GM23338 (cell line): ENCODE measurements around the gene PANK3. TPM values are rescaled to one million over a fixed set of nuclear protein-coding genes. Genes with fewer than 3 reads are reported as not detected.

ENCODE experiments used
- ATAC-seq: fragments of 200-7000 bp; cut with Tn5 transposase; 3 replicates; pipeline ENCODE4 v1.9.1; 2020
- DNase-seq: peaks from one replicate; pipeline ENCODE4 v3.0.0-alpha.2; 2015; ENCODE audit warnings: low spot score
- H2AFZ ChIP-seq: fragments of 200-600 bp; sonication (generic); 2 replicates; pipeline ENCODE4 v1.8.0; 2016; ENCODE audit warnings: antibody characterized with exemption, mild to moderate bottlenecking, moderate library complexity
- H3F3A ChIP-seq: fragments of 200-600 bp; sonication (generic); replicated peaks from 2 replicates; pipeline ENCODE4 v1.8.0; 2017; ENCODE audit warnings: antibody characterized with exemption, mixed run types, low read depth
- H3K27ac ChIP-seq: fragments of 200-600 bp; sonication (generic); 2 replicates; pipeline ENCODE4 v1.6.1; 2016; ENCODE audit warnings: low read depth
- H3K27me3 ChIP-seq: fragments of 200-600 bp; sonication (generic); 2 replicates; pipeline ENCODE4 v1.8.0; 2016; ENCODE audit warnings: mild to moderate bottlenecking, mixed run types, moderate library complexity; ENCODE audit not compliant: insufficient read depth
- H3K36me3 ChIP-seq: fragments of 200-600 bp; sonication (generic); 2 replicates; pipeline ENCODE4 v1.8.0; 2016; ENCODE audit warnings: mild to moderate bottlenecking; ENCODE audit not compliant: insufficient read depth
- H3K4me1 ChIP-seq: fragments of 200-600 bp; sonication (generic); 2 replicates; pipeline ENCODE4 v1.8.0; 2016; ENCODE audit warnings: mild to moderate bottlenecking, moderate library complexity; ENCODE audit not compliant: insufficient read depth
- H3K4me2 ChIP-seq: fragments of 200-600 bp; sonication (generic); 2 replicates; pipeline ENCODE4 v1.7.1; 2017; ENCODE audit warnings: mixed run types
- H3K4me3 ChIP-seq: fragments of 200-600 bp; sonication (generic); 2 replicates; pipeline ENCODE4 v1.6.1; 2016; ENCODE audit warnings: mixed run types
- H3K79me2 ChIP-seq: fragments of 200-600 bp; sonication (generic); replicated peaks from 2 replicates; pipeline ENCODE4 v1.8.0; 2017; ENCODE audit warnings: mild to moderate bottlenecking; ENCODE audit not compliant: insufficient read depth
- H3K9me2 ChIP-seq: fragments of 200-600 bp; sonication (generic); 2 replicates; pipeline ENCODE4 v1.8.0; 2017; ENCODE audit not compliant: insufficient read depth
- H4K20me1 ChIP-seq: fragments of 200-600 bp; sonication (generic); replicated peaks from 2 replicates; pipeline ENCODE4 v1.8.0; 2017; ENCODE audit warnings: mild to moderate bottlenecking; ENCODE audit not compliant: insufficient read depth
- H3K27ac Mint-ChIP-seq: 2 replicates; pipeline ENCODE4 v1.8.0; 2020; ENCODE audit warnings: inconsistent platforms, mild to moderate bottlenecking, moderate library complexity, mixed read lengths
- H3K27me3 Mint-ChIP-seq: 3 replicates; pipeline ENCODE4 v1.8.0; 2022; ENCODE audit warnings: low read depth, mild to moderate bottlenecking, moderate library complexity, mixed read lengths, inconsistent platforms; ENCODE audit not compliant: insufficient read depth, poor library complexity
- H3K36me3 Mint-ChIP-seq: 3 replicates; pipeline ENCODE4 v1.8.0; 2021; ENCODE audit warnings: low read depth, mild to moderate bottlenecking, inconsistent platforms, moderate library complexity, mixed read lengths
- H3K4me1 Mint-ChIP-seq: 3 replicates; pipeline ENCODE4 v1.8.0; 2020; ENCODE audit warnings: mild to moderate bottlenecking, inconsistent platforms, mixed read lengths
- H3K4me3 Mint-ChIP-seq: 3 replicates; pipeline ENCODE4 v1.8.0; 2021; ENCODE audit warnings: moderate library complexity, mild to moderate bottlenecking, inconsistent platforms, mixed read lengths
- H3K9me3 Mint-ChIP-seq: 3 replicates; pipeline ENCODE4 v1.8.0; 2020; ENCODE audit warnings: moderate library complexity, mild to moderate bottlenecking, inconsistent platforms, mixed read lengths
- CREB1 ChIP-seq: fragments of 250-450 bp; sonication (Bioruptor Pico); IDR thresholded peaks from 2 replicates; pipeline ENCODE4 v1.5.0; 2020; ENCODE audit warnings: low read depth, mild to moderate bottlenecking, moderate library complexity
- CTCF ChIP-seq, 2 experiments: fragments of 200-600 bp in 1 of 2; sonication (generic) in 1 of 2; conservative IDR thresholded peaks; 2 replicates each; pipeline versions ENCODE4 v1.5.1 to v1.6.1; 2016 to 2017; ENCODE audit warnings: antibody characterized with exemption in 2 of 2, low read depth in 2 of 2, mild to moderate bottlenecking in 2 of 2, moderate library complexity in 1 of 2
- ETS1 ChIP-seq: IDR thresholded peaks from 2 replicates; pipeline ENCODE4 v1.6.1; 2016; ENCODE audit warnings: antibody characterized with exemption
- EZH2 ChIP-seq: fragments of 200-600 bp; sonication (generic); IDR thresholded peaks from one replicate; pipeline ENCODE4 v1.8.0; 2017; ENCODE audit warnings: antibody characterized with exemption, mild to moderate bottlenecking, low read depth; ENCODE audit not compliant: unreplicated experiment
- EZH2phosphoT487 ChIP-seq: fragments of 200-600 bp; sonication (generic); IDR thresholded peaks from one replicate; pipeline ENCODE4 v1.8.1; 2018; ENCODE audit warnings: antibody characterized with exemption; ENCODE audit not compliant: unreplicated experiment
- JUNB ChIP-seq: IDR thresholded peaks from one replicate; pipeline ENCODE4 v1.6.1; 2016; ENCODE audit warnings: antibody characterized with exemption; ENCODE audit not compliant: unreplicated experiment
- NANOG ChIP-seq: IDR thresholded peaks from 2 replicates; pipeline ENCODE4 v1.6.1; 2016; ENCODE audit warnings: antibody characterized with exemption, borderline replicate concordance
- POLR2AphosphoS5 ChIP-seq: IDR thresholded peaks from 2 replicates; pipeline ENCODE4 v1.6.1; 2016; ENCODE audit warnings: antibody characterized with exemption, low read depth
- REST ChIP-seq: IDR thresholded peaks from one replicate; pipeline ENCODE4 v1.6.1; 2018; ENCODE audit warnings: antibody characterized with exemption; ENCODE audit not compliant: unreplicated experiment
- STAT1 ChIP-seq: IDR thresholded peaks from one replicate; pipeline ENCODE4 v1.6.1; 2016; ENCODE audit warnings: antibody characterized with exemption; ENCODE audit not compliant: unreplicated experiment
- ZNF114 ChIP-seq: fragments of 250-450 bp; sonication (Bioruptor Pico); IDR thresholded peaks from 2 replicates; pipeline ENCODE4 v1.5.0; 2020; ENCODE audit warnings: mild to moderate bottlenecking, moderate library complexity
- ZNF331 ChIP-seq: fragments of 250-450 bp; sonication (Bioruptor Pico); IDR thresholded peaks from 2 replicates; pipeline ENCODE4 v1.5.0; 2020; ENCODE audit warnings: low read depth, mild to moderate bottlenecking, moderate library complexity
- ZNF462 ChIP-seq: fragments of 250-450 bp; sonication (Bioruptor Pico); IDR thresholded peaks from 2 replicates; pipeline ENCODE4 v1.5.0; 2020; ENCODE audit warnings: mild to moderate bottlenecking, moderate library complexity
- polyA plus RNA-seq: library from polyadenylated mRNA; unstranded; fragments of >200 nt; fragmentation: Nextera tagmentation; extraction: Ambion mirVana; gene quantifications from 2 replicates; pipeline ENCODE4 v1.2.1, GENCODE V29; 2016
- total RNA-seq: library from RNA; depleted of rRNA; stranded (reverse); fragments of >200 nt; shearing (Covaris generic); gene quantifications from 2 replicates; pipeline ENCODE4 v1.2.3, GENCODE V29; 2014

The PANK3 gene
- total and polyA plus RNA-seq, 2 experiments from 2014 or later = 17.0 to 91.6 TPM

- TF ChIP-seq ETS1 = no peak
- no peak for TF ChIP-seq CTCF (conservative IDR thresholded peaks at IDR 0.05; ENCODE audit: low read depth in 2 of 2)
- TF ChIP-seq POLR2AphosphoS5 = no peak
Measured at GRCh38 chr5:168612996-168613395, 33.8 kb upstream of the PANK3 start (continued).

- no peak overlapping the region for H3K4me2 ChIP-seq
- H3K4me1 ChIP-seq = no peaks in the 10 kb centered on the region
- DNase-seq (no peak), ATAC-seq (no peak)
- no peaks in the 10 kb centered on the region for H3K36me3 ChIP-seq
- no peaks in the 10 kb centered on the region for H4K20me1 ChIP-seq
- no peaks in the 10 kb centered on the region for H3F3A ChIP-seq
- Mint-ChIP-seq H3K4me1 (no peaks in the 10 kb centered on the region), H3K27me3 (no peaks in the 10 kb centered on the region), H3K36me3 (no peaks in the 10 kb centered on the region), H3K4me3 (no peak overlapping the region), H3K9me3 (peaks cover 2% of the 10 kb centered on the region; the same call in 2 of the 3 replicates), H3K27ac (no peak overlapping the region)
- H3K27me3 ChIP-seq = no peaks in the 10 kb centered on the region
- H3K9me2 ChIP-seq = no peaks in the 10 kb centered on the region
- no peak overlapping the region for H3K27ac ChIP-seq
- no peaks in the 10 kb centered on the region for H3K79me2 ChIP-seq
- H3K4me3 ChIP-seq = no peak overlapping the region
- no peak overlapping the region for H2AFZ ChIP-seq
- no peak for TF ChIP-seq JUNB
- no peak for TF ChIP-seq EZH2phosphoT487
- TF ChIP-seq ZNF331 (CRISPR knock-in tag) = no peak
- TF ChIP-seq CREB1 (CRISPR knock-in tag) = no peak
- TF ChIP-seq REST = no peak
- TF ChIP-seq EZH2 = no peak
- TF ChIP-seq STAT1 = no peak
- no peak for TF ChIP-seq ZNF462 (CRISPR knock-in tag)
- no peak for TF ChIP-seq NANOG
- TF ChIP-seq POLR2AphosphoS5 = no peak
- TF ChIP-seq ZNF114 (CRISPR knock-in tag) = no peak
Measured at GRCh38 chr5:168612123-168612522, 33.0 kb upstream of the PANK3 start.
